ENCODE measurements around the gene AADACL4.
"Not testable (repeated sequence)": the region's sequence is repeated elsewhere in the genome, so short reads cannot be mapped to it uniquely, and the experiment has no call there.

Gene AADACL4

DNA sequence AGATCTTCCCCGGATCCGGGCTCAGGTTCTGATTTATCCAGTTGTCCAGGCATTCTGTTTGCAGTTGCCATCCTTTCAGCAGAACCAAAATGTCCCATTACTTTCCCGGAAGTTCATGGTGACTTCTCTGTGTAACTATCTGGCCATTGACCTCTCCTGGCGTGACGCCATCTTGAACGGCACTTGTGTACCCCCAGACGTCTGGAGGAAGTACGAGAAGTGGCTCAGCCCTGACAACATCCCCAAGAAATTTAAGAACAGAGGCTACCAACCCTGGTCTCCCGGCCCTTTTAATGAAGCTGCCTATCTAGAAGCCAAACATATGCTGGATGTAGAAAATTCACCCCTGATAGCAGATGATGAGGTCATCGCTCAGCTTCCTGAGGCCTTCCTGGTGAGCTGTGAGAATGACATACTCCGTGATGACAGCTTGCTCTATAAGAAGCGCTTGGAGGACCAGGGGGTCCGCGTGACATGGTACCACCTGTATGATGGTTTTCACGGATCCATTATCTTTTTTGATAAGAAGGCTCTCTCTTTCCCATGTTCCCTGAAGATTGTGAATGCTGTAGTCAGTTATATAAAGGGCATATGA, 22.4 kb downstream of the AADACL4 start:
- no peak overlapping the region for H3K27ac ChIP-seq (ENCODE audit: extremely low read depth, low read depth, low read length)
- H3K4me3 ChIP-seq (ENCODE audit: low read depth, low read length), result no peak overlapping the region
- H3K4me1 ChIP-seq (ENCODE audit: control insufficient read depth, insufficient read depth, low read length), result no peaks in the 10 kb centered on the region
- ChIA-PET CTCF (interaction anchor here (0.6 to 1.0 kb wide), 4 partner anchors 20 to 578 kb away, joined by 3 to 7 read pairs (median 3); no protein-coding TSS in a partner anchor), POLR2A (no interaction called here)
- H3K36me3 ChIP-seq (ENCODE audit: control insufficient read depth in 2 of 2, insufficient read depth in 1 of 2, low read length in 2 of 2), result no peaks in the 10 kb centered on the region
- H3K9me3 ChIP-seq (ENCODE audit: control insufficient read depth, insufficient read depth, low read depth, low read length), result no peaks in the 10 kb centered on the region
- TF ChIP-seq, protein P1, sequence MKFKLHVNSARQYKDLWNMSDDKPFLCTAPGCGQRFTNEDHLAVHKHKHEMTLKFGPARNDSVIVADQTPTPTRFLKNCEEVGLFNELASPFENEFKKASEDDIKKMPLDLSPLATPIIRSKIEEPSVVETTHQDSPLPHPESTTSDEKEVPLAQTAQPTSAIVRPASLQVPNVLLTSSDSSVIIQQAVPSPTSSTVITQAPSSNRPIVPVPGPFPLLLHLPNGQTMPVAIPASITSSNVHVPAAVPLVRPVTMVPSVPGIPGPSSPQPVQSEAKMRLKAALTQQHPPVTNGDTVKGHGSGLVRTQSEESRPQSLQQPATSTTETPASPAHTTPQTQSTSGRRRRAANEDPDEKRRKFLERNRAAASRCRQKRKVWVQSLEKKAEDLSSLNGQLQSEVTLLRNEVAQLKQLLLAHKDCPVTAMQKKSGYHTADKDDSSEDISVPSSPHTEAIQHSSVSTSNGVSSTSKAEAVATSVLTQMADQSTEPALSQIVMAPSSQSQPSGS (tag by site-specific recombination; IDR thresholded peaks at IDR 0.05; ENCODE audit: low read depth), result peak; percentile 56; the same call in 1 of the 2 replicates
- TF ChIP-seq, protein P2, sequence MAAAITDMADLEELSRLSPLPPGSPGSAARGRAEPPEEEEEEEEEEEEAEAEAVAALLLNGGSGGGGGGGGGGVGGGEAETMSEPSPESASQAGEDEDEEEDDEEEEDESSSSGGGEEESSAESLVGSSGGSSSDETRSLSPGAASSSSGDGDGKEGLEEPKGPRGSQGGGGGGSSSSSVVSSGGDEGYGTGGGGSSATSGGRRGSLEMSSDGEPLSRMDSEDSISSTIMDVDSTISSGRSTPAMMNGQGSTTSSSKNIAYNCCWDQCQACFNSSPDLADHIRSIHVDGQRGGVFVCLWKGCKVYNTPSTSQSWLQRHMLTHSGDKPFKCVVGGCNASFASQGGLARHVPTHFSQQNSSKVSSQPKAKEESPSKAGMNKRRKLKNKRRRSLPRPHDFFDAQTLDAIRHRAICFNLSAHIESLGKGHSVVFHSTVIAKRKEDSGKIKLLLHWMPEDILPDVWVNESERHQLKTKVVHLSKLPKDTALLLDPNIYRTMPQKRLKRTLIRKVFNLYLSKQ (tag by site-specific recombination; IDR thresholded peaks at IDR 0.05; ENCODE audit: borderline replicate concordance), result no peak

DNA sequence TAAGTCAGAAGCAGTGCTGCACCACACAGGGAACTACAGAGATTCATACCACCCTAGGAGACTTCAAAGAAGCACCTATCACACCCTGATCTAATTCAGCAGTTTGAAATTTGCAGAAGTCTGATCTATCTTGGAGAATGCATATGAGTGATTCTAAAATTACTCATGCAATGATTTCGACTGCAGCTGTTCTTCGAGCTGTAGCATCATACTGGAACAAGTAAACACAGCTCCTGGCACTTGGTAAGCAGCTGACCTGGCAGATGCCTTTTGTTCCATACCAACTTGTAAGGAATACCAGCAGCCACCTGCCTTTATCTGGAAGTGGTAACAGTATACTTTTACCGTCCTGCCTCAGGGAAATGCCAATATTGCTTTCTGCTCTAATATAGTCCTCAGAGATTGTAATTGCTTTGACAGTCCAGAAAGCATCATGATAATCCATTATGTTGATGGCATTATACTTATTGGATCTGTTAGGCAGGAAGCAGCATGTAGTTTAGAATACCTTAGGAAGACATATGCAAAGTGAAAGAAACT, 25.7 kb downstream of the AADACL4 start:
- CTCF ChIA-PET, result interaction anchor here (2.4 kb wide), 1 partner anchor 10 kb away, joined by 10 read pairs; no protein-coding TSS in a partner anchor
- H3K4me3 ChIP-seq (ENCODE audit: low read depth, low read length), result no peak overlapping the region
- no peaks in the 10 kb centered on the region for H3K9me3 ChIP-seq (ENCODE audit: control insufficient read depth, insufficient read depth, low read depth, low read length)
- H3K4me1 ChIP-seq (ENCODE audit: control insufficient read depth, insufficient read depth, low read length), result no peaks in the 10 kb centered on the region
- POLR2A ChIA-PET, result interaction anchor here (0.6 kb wide), 1 partner anchor 18 kb away, joined by 4 read pairs; no protein-coding TSS in a partner anchor
- H3K36me3 ChIP-seq (ENCODE audit: control insufficient read depth in 2 of 2, insufficient read depth in 1 of 2, low read length in 2 of 2), result no peaks in the 10 kb centered on the region
- H3K27ac ChIP-seq (ENCODE audit: extremely low read depth, low read depth, low read length), result no peak overlapping the region
- TF ChIP-seq ZNF157 (tag by site-specific recombination; IDR thresholded peaks at IDR 0.05) (peak; percentile 93), ZNF174 (tag by site-specific recombination; IDR thresholded peaks at IDR 0.05) (no peak)

DNA sequence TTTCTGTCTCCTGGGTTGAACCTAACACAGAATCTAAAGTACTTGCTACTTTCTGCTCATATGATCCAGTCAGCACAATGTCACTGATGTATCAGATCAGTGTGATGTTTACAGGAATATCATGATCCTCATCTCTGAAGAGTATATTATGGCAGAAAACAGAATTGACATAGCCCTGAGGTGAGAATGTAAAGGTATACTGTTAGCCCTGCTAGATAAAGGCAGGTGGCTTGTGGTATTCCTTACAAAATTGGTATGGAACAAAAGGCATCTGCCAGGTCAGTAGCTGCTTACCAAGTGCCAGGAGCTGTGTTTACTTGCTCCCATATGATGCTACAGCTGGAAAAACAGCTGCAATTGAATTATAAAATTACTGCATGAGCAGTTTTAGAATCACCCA, 30.5 kb downstream of the AADACL4 start:
- CTCF ChIA-PET, result interaction anchor here (1.4 kb wide), 1 partner anchor 15 kb away, joined by 9 read pairs; no protein-coding TSS in a partner anchor
- Histone ChIP-seq H3K27ac (ENCODE audit: extremely low read depth, low read depth, low read length) (no peak overlapping the region), H3K4me1 (ENCODE audit: control insufficient read depth, insufficient read depth, low read length) (no peaks in the 10 kb centered on the region), H3K36me3 (ENCODE audit: control insufficient read depth in 2 of 2, insufficient read depth in 1 of 2, low read length in 2 of 2) (no peaks in the 10 kb centered on the region), H3K4me3 (ENCODE audit: low read depth, low read length) (no peak overlapping the region), H3K9me3 (ENCODE audit: control insufficient read depth, insufficient read depth, low read depth, low read length) (no peaks in the 10 kb centered on the region)
- TF ChIP-seq YY2 (tag by site-specific recombination; IDR thresholded peaks at IDR 0.05) (no peak), ZNF157 (tag by site-specific recombination; IDR thresholded peaks at IDR 0.05) (peak; percentile 92)
- POLR2A ChIA-PET, result no interaction called here

DNA sequence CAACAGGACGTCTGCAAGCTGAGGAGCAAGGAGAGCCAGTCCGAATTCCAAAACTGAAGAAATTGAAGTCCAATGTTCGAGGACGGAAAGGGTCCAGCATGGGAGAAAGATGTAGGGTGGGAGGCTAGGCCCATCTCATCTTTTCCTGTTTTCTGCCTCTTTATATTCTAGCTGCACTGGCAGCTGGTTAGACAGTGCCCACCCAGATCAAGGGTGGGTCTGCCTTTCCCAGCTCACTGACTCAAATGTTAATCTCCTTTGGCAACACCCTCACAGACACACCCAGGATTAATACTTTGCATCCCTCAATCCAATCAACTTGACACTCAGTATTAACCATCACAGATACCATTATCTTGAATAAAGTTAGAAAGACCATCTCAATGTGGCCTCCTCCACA, 32.2 kb downstream of the AADACL4 start:
- H3K4me1 ChIP-seq (ENCODE audit: control insufficient read depth, insufficient read depth, low read length); H3K4me3 ChIP-seq (ENCODE audit: low read depth, low read length); H3K9me3 ChIP-seq (ENCODE audit: control insufficient read depth, insufficient read depth, low read depth, low read length); H3K27ac ChIP-seq (ENCODE audit: extremely low read depth, low read depth, low read length); POLR2A ChIA-PET; H3K36me3 ChIP-seq (ENCODE audit: control insufficient read depth in 2 of 2, insufficient read depth in 1 of 2, low read length in 2 of 2): not testable (repeated sequence)
- CTCF ChIA-PET, result interaction anchor here (0.8 kb wide), 1 partner anchor 17 kb away, joined by 3 read pairs; no protein-coding TSS in a partner anchor

DNA sequence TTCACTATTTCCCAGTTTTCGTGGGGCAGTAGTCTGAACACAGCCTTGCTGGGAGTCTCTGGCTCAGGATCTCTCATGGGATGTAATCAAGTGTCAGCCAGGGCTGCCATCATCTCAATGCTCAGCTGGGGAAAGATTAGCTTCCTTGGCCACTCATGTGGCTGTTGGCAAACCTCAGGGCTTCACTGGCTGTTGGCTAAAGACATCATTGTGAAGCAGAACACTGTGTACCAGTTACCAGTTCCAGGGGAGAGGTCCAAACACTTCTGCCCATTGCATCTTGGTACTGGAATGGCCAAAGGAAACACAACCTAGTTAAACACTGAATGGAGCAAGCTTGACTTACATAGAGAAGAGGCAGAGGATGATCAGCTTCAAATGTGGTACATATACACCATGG, 33.7 kb downstream of the AADACL4 start:
- POLR2A ChIA-PET, result no interaction called here
- CTCF ChIA-PET, result no interaction called here
- TF ChIP-seq MZF1 (tag by site-specific recombination; IDR thresholded peaks at IDR 0.05; ENCODE audit: borderline replicate concordance), result no peak
- no peak for TF ChIP-seq ZNF664 (tag by site-specific recombination; IDR thresholded peaks at IDR 0.05)
- no peak for TF ChIP-seq ZNF660 (tag by site-specific recombination; IDR thresholded peaks at IDR 0.05)
- TF ChIP-seq ZFP69B (tag by site-specific recombination; IDR thresholded peaks at IDR 0.05), result no peak
- TF ChIP-seq ZNF596 (tag by site-specific recombination; IDR thresholded peaks at IDR 0.05), result no peak
- TF ChIP-seq ZNF174 (tag by site-specific recombination; IDR thresholded peaks at IDR 0.05), result no peak
- no peak for TF ChIP-seq ZNF529 (tag by site-specific recombination; IDR thresholded peaks at IDR 0.05; ENCODE audit: insufficient replicate concordance)
- TF ChIP-seq ZNF341 (tag by site-specific recombination; IDR thresholded peaks at IDR 0.05; ENCODE audit: low read depth), result no peak
- TF ChIP-seq ZNF530 (tag by site-specific recombination; IDR thresholded peaks at IDR 0.05; ENCODE audit: low read depth), result no peak
- TF ChIP-seq, protein P3, sequence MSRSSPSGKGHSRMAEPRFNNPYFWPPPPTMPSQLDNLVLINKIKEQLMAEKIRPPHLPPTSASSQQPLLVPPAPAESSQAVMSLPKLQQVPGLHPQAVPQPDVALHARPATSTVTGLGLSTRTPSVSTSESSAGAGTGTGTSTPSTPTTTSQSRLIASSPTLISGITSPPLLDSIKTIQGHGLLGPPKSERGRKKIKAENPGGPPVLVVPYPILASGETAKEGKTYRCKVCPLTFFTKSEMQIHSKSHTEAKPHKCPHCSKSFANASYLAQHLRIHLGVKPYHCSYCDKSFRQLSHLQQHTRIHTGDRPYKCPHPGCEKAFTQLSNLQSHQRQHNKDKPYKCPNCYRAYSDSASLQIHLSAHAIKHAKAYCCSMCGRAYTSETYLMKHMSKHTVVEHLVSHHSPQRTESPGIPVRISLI (tag by site-specific recombination; IDR thresholded peaks at IDR 0.05), result no peak
- no peak for TF ChIP-seq ZNF175 (tag by site-specific recombination; IDR thresholded peaks at IDR 0.05)
- TF ChIP-seq ZNF146 (tag by site-specific recombination; IDR thresholded peaks at IDR 0.05), result no peak
- no peak for TF ChIP-seq SP3 (tag by site-specific recombination; IDR thresholded peaks at IDR 0.05)
- TF ChIP-seq, protein P4, sequence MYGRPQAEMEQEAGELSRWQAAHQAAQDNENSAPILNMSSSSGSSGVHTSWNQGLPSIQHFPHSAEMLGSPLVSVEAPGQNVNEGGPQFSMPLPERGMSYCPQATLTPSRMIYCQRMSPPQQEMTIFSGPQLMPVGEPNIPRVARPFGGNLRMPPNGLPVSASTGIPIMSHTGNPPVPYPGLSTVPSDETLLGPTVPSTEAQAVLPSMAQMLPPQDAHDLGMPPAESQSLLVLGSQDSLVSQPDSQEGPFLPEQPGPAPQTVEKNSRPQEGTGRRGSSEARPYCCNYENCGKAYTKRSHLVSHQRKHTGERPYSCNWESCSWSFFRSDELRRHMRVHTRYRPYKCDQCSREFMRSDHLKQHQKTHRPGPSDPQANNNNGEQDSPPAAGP (tag by site-specific recombination; IDR thresholded peaks at IDR 0.05), result no peak

More for the DNA sequence above, 33.7 kb downstream of the AADACL4 start:
- no peak overlapping the region for H3K27ac ChIP-seq (ENCODE audit: extremely low read depth, low read depth, low read length)
- H3K4me3 ChIP-seq (ENCODE audit: low read depth, low read length), result no peak overlapping the region
- no peaks in the 10 kb centered on the region for H3K36me3 ChIP-seq (ENCODE audit: control insufficient read depth in 2 of 2, insufficient read depth in 1 of 2, low read length in 2 of 2)
- no peaks in the 10 kb centered on the region for H3K4me1 ChIP-seq (ENCODE audit: control insufficient read depth, insufficient read depth, low read length)
- no peaks in the 10 kb centered on the region for H3K9me3 ChIP-seq (ENCODE audit: control insufficient read depth, insufficient read depth, low read depth, low read length)
